Thyroid gland (tissue), 4 donors: ENCODE results near the gene OR5B21.

Experiments used
- POLR2A ChIP-seq, 2 donors: fragments of 450-650 bp; IDR thresholded peaks; one replicate each; pipeline ENCODE4 v1.6.1; 2017; ENCODE audit warnings: antibody characterized with exemption in 2 of 2, mild to moderate bottlenecking in 2 of 2, moderate library complexity in 1 of 2
- TF ChIP-seq, protein P1 (sequence below), 6 experiments: fragments of 200-600 bp in 3 of 6; fragments of 450-650 bp in 3 of 6; sonication (generic) in 3 of 6; IDR thresholded peaks; one replicate each; pipeline ENCODE4 v1.5.1; 2016 to 2019; ENCODE audit warnings: antibody characterized with exemption in 6 of 6, mild to moderate bottlenecking in 2 of 6, inconsistent platforms in 1 of 6, moderate library complexity in 1 of 6

GRCh38 chr11:58490827-58491226 lies 17.1 kb downstream of the OR5B21 start:
- TF ChIP-seq, protein P1, sequence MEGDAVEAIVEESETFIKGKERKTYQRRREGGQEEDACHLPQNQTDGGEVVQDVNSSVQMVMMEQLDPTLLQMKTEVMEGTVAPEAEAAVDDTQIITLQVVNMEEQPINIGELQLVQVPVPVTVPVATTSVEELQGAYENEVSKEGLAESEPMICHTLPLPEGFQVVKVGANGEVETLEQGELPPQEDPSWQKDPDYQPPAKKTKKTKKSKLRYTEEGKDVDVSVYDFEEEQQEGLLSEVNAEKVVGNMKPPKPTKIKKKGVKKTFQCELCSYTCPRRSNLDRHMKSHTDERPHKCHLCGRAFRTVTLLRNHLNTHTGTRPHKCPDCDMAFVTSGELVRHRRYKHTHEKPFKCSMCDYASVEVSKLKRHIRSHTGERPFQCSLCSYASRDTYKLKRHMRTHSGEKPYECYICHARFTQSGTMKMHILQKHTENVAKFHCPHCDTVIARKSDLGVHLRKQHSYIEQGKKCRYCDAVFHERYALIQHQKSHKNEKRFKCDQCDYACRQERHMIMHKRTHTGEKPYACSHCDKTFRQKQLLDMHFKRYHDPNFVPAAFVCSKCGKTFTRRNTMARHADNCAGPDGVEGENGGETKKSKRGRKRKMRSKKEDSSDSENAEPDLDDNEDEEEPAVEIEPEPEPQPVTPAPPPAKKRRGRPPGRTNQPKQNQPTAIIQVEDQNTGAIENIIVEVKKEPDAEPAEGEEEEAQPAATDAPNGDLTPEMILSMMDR (IDR thresholded peaks at IDR 0.05): no peak
- no peak for TF ChIP-seq POLR2A (IDR thresholded peaks at IDR 0.05)
